Lung (tissue), 12 donors: ENCODE measurements around the gene CMSS1. TPM values are rescaled to one million over a fixed set of nuclear protein-coding genes. Genes with fewer than 3 reads are reported as not detected.

Experiments
- ATAC-seq: fragments of 200-7000 bp; cut with Tn5 transposase; one replicate; pipeline ENCODE4 v1.9.1; 2020; ENCODE audit warnings: moderate number of reproducible peaks; ENCODE audit not compliant: insufficient read depth, low FRiP score
- DNase-seq, 3 donors: peaks; one replicate each; pipeline ENCODE4 v3.0.0-alpha.2; 2013 to 2017
- H3K27ac ChIP-seq, 2 donors: one replicate each; pipeline ENCODE4 v1.5.1; 2013; ENCODE audit warnings: mild to moderate bottlenecking in 2 of 2, moderate library complexity in 2 of 2, control low read depth in 1 of 2, inconsistent platforms in 1 of 2, low read depth in 1 of 2, low read length in 1 of 2
- H3K27me3 ChIP-seq, 3 donors: one replicate each; pipeline ENCODE4 v1.5.1; 2013; ENCODE audit warnings: low read length in 2 of 3; ENCODE audit not compliant: control insufficient read depth in 3 of 3, insufficient read depth in 3 of 3
- H3K36me3 ChIP-seq, 4 donors: one replicate each; pipeline ENCODE4 v1.5.1; 2013; ENCODE audit warnings: low read length in 4 of 4, mild to moderate bottlenecking in 1 of 4, moderate library complexity in 1 of 4; ENCODE audit not compliant: control insufficient read depth in 4 of 4, insufficient read depth in 4 of 4
- H3K4me1 ChIP-seq, 5 donors: one replicate each; pipeline ENCODE4 v1.5.1; 2013; ENCODE audit warnings: low read length in 5 of 5, mild to moderate bottlenecking in 2 of 5, moderate library complexity in 1 of 5; ENCODE audit not compliant: control insufficient read depth in 5 of 5, insufficient read depth in 5 of 5
- H3K4me3 ChIP-seq: one replicate; pipeline ENCODE4 v1.5.1; 2013; ENCODE audit warnings: mild to moderate bottlenecking, control low read depth, moderate library complexity
- H3K9ac ChIP-seq, 2 donors: one replicate each; pipeline ENCODE4 v1.5.1; 2013; ENCODE audit warnings: low read length in 2 of 2, control low read depth in 1 of 2; ENCODE audit not compliant: insufficient read depth in 1 of 2
- H3K9me3 ChIP-seq, 4 donors: one replicate each; pipeline ENCODE4 v1.5.1; 2013; ENCODE audit warnings: low read length in 3 of 4, mild to moderate bottlenecking in 1 of 4, moderate library complexity in 1 of 4; ENCODE audit not compliant: control insufficient read depth in 4 of 4, insufficient read depth in 3 of 4
- WGBS, 2 donors: extraction: QIAGEN DNeasy Blood & Tissue Kit; methylation state at CpG; one replicate each; pipeline ENCODE4 v1.1.7; 2013; 5-methylcytosine and 5-hydroxymethylcytosine counted together
- polyA plus RNA-seq, 2 donors: library from polyadenylated mRNA; stranded (reverse); fragments of 200-250 nt; gene quantifications; one replicate each; pipeline ENCODE4 v1.2.1, GENCODE V29; 2013
- total RNA-seq, 2 donors: library from RNA; depleted of rRNA in 1 of 2; stranded (reverse); fragments of >200 nt in 1 of 2; gene quantifications; one replicate each; pipeline ENCODE4 v1.2.1, GENCODE V29; 2014 to 2021
- TF ChIP-seq, protein P1 (sequence below): IDR thresholded peaks from 2 replicates; pipeline ENCODE4 v1.5.1; 2012; ENCODE audit warnings: mild to moderate bottlenecking; ENCODE audit errors: control extremely low read depth, extremely low read depth
- donor health status: control.
- donor health status: control.
- donor health status: Bipolar disorder and iron deficiency.
- donor health status: healthy.
- donor health status: DM: yes; HTN: yes; CAD: no.

The CMSS1 gene
- total and polyA plus RNA-seq, 4 donors, result 12.3 to 28.9 (median 22.6) TPM

GRCh38 chr3:100225883-100226282, 408.2 kb downstream of the CMSS1 start:
- TF ChIP-seq, protein P1, sequence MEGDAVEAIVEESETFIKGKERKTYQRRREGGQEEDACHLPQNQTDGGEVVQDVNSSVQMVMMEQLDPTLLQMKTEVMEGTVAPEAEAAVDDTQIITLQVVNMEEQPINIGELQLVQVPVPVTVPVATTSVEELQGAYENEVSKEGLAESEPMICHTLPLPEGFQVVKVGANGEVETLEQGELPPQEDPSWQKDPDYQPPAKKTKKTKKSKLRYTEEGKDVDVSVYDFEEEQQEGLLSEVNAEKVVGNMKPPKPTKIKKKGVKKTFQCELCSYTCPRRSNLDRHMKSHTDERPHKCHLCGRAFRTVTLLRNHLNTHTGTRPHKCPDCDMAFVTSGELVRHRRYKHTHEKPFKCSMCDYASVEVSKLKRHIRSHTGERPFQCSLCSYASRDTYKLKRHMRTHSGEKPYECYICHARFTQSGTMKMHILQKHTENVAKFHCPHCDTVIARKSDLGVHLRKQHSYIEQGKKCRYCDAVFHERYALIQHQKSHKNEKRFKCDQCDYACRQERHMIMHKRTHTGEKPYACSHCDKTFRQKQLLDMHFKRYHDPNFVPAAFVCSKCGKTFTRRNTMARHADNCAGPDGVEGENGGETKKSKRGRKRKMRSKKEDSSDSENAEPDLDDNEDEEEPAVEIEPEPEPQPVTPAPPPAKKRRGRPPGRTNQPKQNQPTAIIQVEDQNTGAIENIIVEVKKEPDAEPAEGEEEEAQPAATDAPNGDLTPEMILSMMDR, result no peak
- WGBS, 2 donors, result 93 to 95% methylated on average over 8 of the region's 8 CpGs
- peaks cover 0 to 2% (median 0%) of the 10 kb centered on the region in 4 donors for H3K9me3 ChIP-seq
- H3K4me1 ChIP-seq, result peaks cover 0 to 12% (median 0%) of the 10 kb centered on the region in 5 donors
- H3K27me3 ChIP-seq, result no peaks in the 10 kb centered on the region
- H3K4me3 ChIP-seq, result no peak overlapping the region
- no peaks in the 10 kb centered on the region for H3K36me3 ChIP-seq
- H3K27ac ChIP-seq, result no peak overlapping the region
- DNase-seq (no peak), ATAC-seq (no peak)
- H3K9ac ChIP-seq, result no peak overlapping the region

DNA sequence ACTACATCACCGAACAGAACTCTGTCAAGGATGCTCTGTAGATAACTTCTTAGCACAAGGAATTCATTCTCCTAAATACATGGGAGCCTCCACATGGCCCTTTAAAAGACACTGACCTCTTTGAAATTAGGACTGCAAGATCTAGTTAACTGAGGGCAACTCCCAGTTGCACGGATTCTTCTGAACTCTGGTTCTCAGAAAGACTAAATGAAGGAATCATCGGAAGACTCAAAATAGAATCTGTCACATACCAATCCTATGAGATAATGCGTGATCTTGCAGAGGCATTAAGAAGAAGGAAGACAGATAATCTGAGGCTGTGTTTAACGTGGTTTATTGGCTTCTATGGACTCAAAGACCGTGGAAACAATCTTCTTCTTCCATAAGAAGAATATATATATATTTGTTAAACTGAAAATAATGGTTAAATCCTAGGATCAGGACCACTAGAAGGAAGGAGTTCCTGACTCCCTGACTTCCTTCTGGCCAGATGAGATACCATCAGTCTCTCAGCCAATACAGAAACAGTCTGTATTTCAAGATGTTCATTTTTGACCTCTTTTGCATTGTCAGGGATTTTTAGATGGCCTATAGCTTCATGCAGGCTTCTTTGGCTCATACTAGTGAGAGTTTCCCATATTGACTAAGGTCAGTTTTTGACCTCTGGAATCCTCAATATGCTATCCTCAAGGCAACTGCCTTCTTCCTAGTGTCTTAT, 409.2 kb downstream of the CMSS1 start:
- peak in 1 of 3 donors; percentile 38 for DNase-seq
- Histone ChIP-seq H3K9me3 (no peaks in the 10 kb centered on the region), H3K9ac (no peak overlapping the region), H3K36me3 (no peaks in the 10 kb centered on the region), H3K27me3 (no peaks in the 10 kb centered on the region), H3K4me1 (peaks cover 0 to 12% (median 0%) of the 10 kb centered on the region in 5 donors), H3K4me3 (no peak overlapping the region), H3K27ac (no peak overlapping the region)
- no peak for ATAC-seq
- TF ChIP-seq, protein P1, result no peak
- WGBS, 2 donors, result 61 to 81% methylated on average over 6 of the region's 6 CpGs

DNA sequence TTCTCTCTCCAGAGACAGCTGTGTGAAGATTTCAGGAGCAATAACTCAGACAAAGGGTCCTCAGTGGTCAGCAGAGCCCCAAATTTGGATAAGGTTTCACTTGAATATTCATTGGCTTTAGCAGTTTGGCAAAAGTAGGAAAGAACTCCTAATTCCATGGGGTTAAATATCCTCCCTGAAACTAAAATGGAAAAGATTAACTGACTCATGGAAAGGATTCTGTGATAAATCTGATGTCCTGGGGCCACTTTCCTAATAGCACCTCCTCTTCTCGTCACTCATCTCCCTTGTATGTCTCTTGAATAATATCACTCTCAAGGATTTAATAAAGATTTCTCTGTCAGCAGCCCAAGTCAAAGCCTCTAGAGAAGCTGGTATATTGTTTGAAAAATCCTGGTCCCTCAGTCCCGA, 409.9 kb downstream of the CMSS1 start:
- Histone ChIP-seq H3K27ac (peak overlapping the region in 1 of 2 donors; percentile 30), H3K36me3 (no peaks in the 10 kb centered on the region), H3K4me3 (no peak overlapping the region), H3K4me1 (peaks cover 0 to 12% (median 0%) of the 10 kb centered on the region in 5 donors), H3K27me3 (no peaks in the 10 kb centered on the region), H3K9ac (no peak overlapping the region), H3K9me3 (no peaks in the 10 kb centered on the region)
- TF ChIP-seq, protein P1, result no peak
- no peak for DNase-seq
- WGBS, 2 donors, result 94 to 97% methylated on average over 2 of the region's 2 CpGs
- ATAC-seq, result no peak
